GM23248 (cell line): Measurements from ENCODE around the gene CDCP2. TPM values are rescaled to one million over a fixed set of nuclear protein-coding genes. Genes with fewer than 3 reads are reported as not detected.

Source experiments
- DNase-seq: peaks from one replicate; pipeline ENCODE4 v3.0.0-alpha.2; 2015
- H2AFZ ChIP-seq: fragments of 200-600 bp; sonication (generic); 2 replicates; pipeline ENCODE4 v1.6.1; 2016; ENCODE audit warnings: antibody characterized with exemption
- H3F3A ChIP-seq: fragments of 200-600 bp; sonication (generic); 2 replicates; pipeline ENCODE4 v1.6.1; 2016; ENCODE audit warnings: mild to moderate bottlenecking, antibody characterized with exemption, mixed run types; ENCODE audit not compliant: insufficient read depth
- H3K27ac ChIP-seq: fragments of 200-600 bp; sonication (generic); 2 replicates; pipeline ENCODE4 v1.5.1; 2016; ENCODE audit warnings: mild to moderate bottlenecking
- H3K27me3 ChIP-seq: fragments of 200-600 bp; sonication (generic); replicated peaks from 2 replicates; pipeline ENCODE4 v1.6.1; 2016; ENCODE audit warnings: mild to moderate bottlenecking; ENCODE audit not compliant: insufficient read depth
- H3K36me3 ChIP-seq: fragments of 200-600 bp; sonication (generic); 2 replicates; pipeline ENCODE4 v1.6.1; 2016; ENCODE audit warnings: low read depth, mild to moderate bottlenecking
- H3K4me1 ChIP-seq: fragments of 200-600 bp; sonication (generic); 2 replicates; pipeline ENCODE4 v1.6.1; 2016; ENCODE audit warnings: mild to moderate bottlenecking; ENCODE audit not compliant: insufficient read depth
- H3K4me2 ChIP-seq: fragments of 200-600 bp; sonication (generic); one replicate; pipeline ENCODE4 v1.6.1; 2016; ENCODE audit warnings: mild to moderate bottlenecking; ENCODE audit not compliant: unreplicated experiment
- H3K4me3 ChIP-seq: fragments of 200-600 bp; sonication (generic); 2 replicates; pipeline ENCODE4 v1.5.1; 2016; ENCODE audit warnings: mild to moderate bottlenecking
- H3K79me2 ChIP-seq: fragments of 200-600 bp; sonication (generic); 2 replicates; pipeline ENCODE4 v1.6.1; 2016; ENCODE audit warnings: mild to moderate bottlenecking; ENCODE audit not compliant: insufficient read depth
- H3K9ac ChIP-seq: fragments of 200-600 bp; sonication (generic); 2 replicates; pipeline ENCODE4 v1.6.1; 2016; ENCODE audit warnings: mild to moderate bottlenecking
- H3K9me2 ChIP-seq: fragments of 200-600 bp; sonication (generic); 2 replicates; pipeline ENCODE4 v1.6.1; 2016; ENCODE audit warnings: mixed run types, mild to moderate bottlenecking, moderate library complexity; ENCODE audit not compliant: insufficient read depth
- H3K9me3 ChIP-seq: fragments of 200-600 bp; sonication (generic); one replicate; pipeline ENCODE4 v1.6.1; 2017; ENCODE audit warnings: low read depth
- H4K20me1 ChIP-seq: fragments of 200-600 bp; sonication (generic); 2 replicates; pipeline ENCODE4 v1.6.0; 2016; ENCODE audit not compliant: insufficient read depth
- EZH2 ChIP-seq: fragments of 200-600 bp; sonication (generic); IDR thresholded peaks from 2 replicates; pipeline ENCODE4 v1.6.1; 2018; ENCODE audit warnings: antibody characterized with exemption, mild to moderate bottlenecking; ENCODE audit not compliant: insufficient read depth, poor library complexity, severe bottlenecking
- EZH2phosphoT487 ChIP-seq: fragments of 200-600 bp; sonication (generic); IDR thresholded peaks from 2 replicates; pipeline ENCODE4 v1.6.1; 2018; ENCODE audit warnings: antibody characterized with exemption, moderate library complexity, mild to moderate bottlenecking, low read depth; ENCODE audit not compliant: insufficient read depth
- WGBS, 2 experiments: methylation state at CpG; one replicate each; pipeline ENCODE4 v1.1.6; 2015 to 2017; ENCODE audit warnings: low lambda C conversion rate in 2 of 2, low coverage in 1 of 2; ENCODE audit errors: missing lambda C conversion rate in 2 of 2; 5-methylcytosine and 5-hydroxymethylcytosine counted together
- in situ Hi-C: fragments of 300-500 bp; cut with MboI; formaldehyde crosslinking; loops from 2 replicates; pipeline ENCODE4 v1.15.0; 2020
- polyA plus RNA-seq: library from polyadenylated mRNA; unstranded; fragments of >200 nt; fragmentation: Nextera tagmentation; extraction: Ambion mirVana; gene quantifications from 2 replicates; pipeline ENCODE4 v1.2.1, GENCODE V29; 2016
- total RNA-seq: library from RNA; depleted of rRNA; stranded (reverse); fragments of >200 nt; shearing (Covaris generic); gene quantifications from 2 replicates; pipeline ENCODE4 v1.2.3, GENCODE V29; 2014

Gene CDCP2
- total and polyA plus RNA-seq, 2 experiments from 2014 or later = not detected

DNA sequence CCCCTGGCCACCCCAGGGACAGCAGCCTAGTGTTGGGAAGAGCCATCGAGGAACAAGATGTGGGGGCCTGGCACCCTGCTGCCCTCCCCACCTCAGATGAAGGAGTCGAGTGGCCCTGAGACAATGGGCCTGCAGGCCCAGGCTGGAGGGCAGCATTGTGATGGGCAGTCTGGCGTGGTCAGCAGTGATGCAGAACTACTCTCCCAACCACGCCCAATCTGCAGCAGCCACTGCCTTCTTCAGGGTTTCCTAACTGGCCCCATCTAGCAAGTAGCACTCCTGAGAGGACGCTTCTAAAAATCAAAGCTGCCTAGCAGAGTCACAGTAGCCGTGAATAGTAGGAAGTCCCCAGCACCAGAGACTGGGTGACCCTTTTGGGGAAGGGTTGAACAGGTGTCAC, 18.5 kb downstream of the CDCP2 start:
- Histone ChIP-seq H3K4me3 (no peak overlapping the region), H4K20me1 (no peaks in the 10 kb centered on the region), H3K4me1 (peaks cover 6% of the 10 kb centered on the region), H3K27ac (no peak overlapping the region), H3K9me2 (no peaks in the 10 kb centered on the region), H3K27me3 (no peaks in the 10 kb centered on the region), H3K36me3 (no peaks in the 10 kb centered on the region), H3K9ac (no peak overlapping the region), H2AFZ (no peak overlapping the region), H3K9me3 (no peaks in the 10 kb centered on the region), H3F3A (no peaks in the 10 kb centered on the region), H3K4me2 (no peak overlapping the region), H3K79me2 (no peaks in the 10 kb centered on the region)
- DNase-seq = no peak
- TF ChIP-seq EZH2 (no peak), EZH2phosphoT487 (no peak)
- WGBS, 2 experiments = 86 to 90% methylated on average over 6 of the region's 6 CpGs
- in situ Hi-C loops = no loop called here

- no peak overlapping the region for H2AFZ ChIP-seq
- peak; percentile 39 for DNase-seq
Measured at GRCh38 chr1:54132495-54132894, 20.3 kb downstream of the CDCP2 start.

GRCh38 chr1:54131419-54131818, 21.4 kb downstream of the CDCP2 start:
- H3K4me2 ChIP-seq = no peak overlapping the region
- WGBS, 2 experiments = 64 to 65% methylated on average over 2 of the region's 2 CpGs
- no peaks in the 10 kb centered on the region; the same call in 1 of the 2 replicates for H3K4me1 ChIP-seq
- DNase-seq = no peak
- no peaks in the 10 kb centered on the region for H3K9me3 ChIP-seq
- no peak overlapping the region for H3K27ac ChIP-seq
- no peak overlapping the region for H2AFZ ChIP-seq
- TF ChIP-seq EZH2phosphoT487 = no peak
- TF ChIP-seq EZH2 = no peak
- H3K9ac ChIP-seq = no peak overlapping the region
- in situ Hi-C loops = no loop called here
- H3K36me3 ChIP-seq = no peaks in the 10 kb centered on the region
- no peak overlapping the region for H3K4me3 ChIP-seq
- no peaks in the 10 kb centered on the region for H4K20me1 ChIP-seq
- no peaks in the 10 kb centered on the region for H3F3A ChIP-seq
- H3K79me2 ChIP-seq = no peaks in the 10 kb centered on the region
- H3K27me3 ChIP-seq = no peaks in the 10 kb centered on the region
- H3K9me2 ChIP-seq = no peaks in the 10 kb centered on the region

More at GRCh38 chr1:54132495-54132894, 20.3 kb downstream of the CDCP2 start:
- no peaks in the 10 kb centered on the region for H3K9me2 ChIP-seq
- no peak overlapping the region for H3K4me3 ChIP-seq
- peaks cover 5% of the 10 kb centered on the region for H3K4me1 ChIP-seq
- no peaks in the 10 kb centered on the region for H3K27me3 ChIP-seq
- no peak overlapping the region for H3K27ac ChIP-seq
- H3K36me3 ChIP-seq = no peaks in the 10 kb centered on the region
- no peak overlapping the region for H3K4me2 ChIP-seq
- 40% methylated on average over 2 of the region's 2 CpGs for WGBS, 2 experiments
- H3K9ac ChIP-seq = no peak overlapping the region
- no peaks in the 10 kb centered on the region for H3K79me2 ChIP-seq
- no peaks in the 10 kb centered on the region for H3F3A ChIP-seq
- H3K9me3 ChIP-seq = no peaks in the 10 kb centered on the region
- H4K20me1 ChIP-seq = no peaks in the 10 kb centered on the region
- TF ChIP-seq EZH2phosphoT487 (no peak), EZH2 (no peak)
- in situ Hi-C loops = no loop called here

DNA sequence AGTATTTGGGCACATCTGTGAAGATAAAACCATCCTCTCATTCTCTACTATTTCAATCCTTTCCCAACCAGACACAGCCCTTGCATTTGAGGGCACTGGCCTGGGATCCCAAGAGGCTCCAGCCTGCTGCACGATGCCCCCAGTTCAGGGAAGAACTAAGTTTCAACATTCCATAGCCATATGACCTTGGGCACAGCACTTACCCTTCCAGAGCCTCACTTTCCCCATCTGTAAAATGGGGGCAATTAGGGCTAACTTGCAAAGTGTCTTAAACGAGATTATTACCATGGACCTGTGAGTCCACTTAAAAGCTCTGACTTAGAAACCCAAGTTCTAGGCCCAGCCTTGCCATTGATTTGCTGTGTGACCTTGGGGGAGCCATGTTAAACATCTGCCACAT, 22.9 kb downstream of the CDCP2 start:
- in situ Hi-C loops = no loop called here
- Histone ChIP-seq H3K9me2 (no peaks in the 10 kb centered on the region), H3K9me3 (no peaks in the 10 kb centered on the region), H2AFZ (no peak overlapping the region), H3K79me2 (no peaks in the 10 kb centered on the region), H4K20me1 (no peaks in the 10 kb centered on the region), H3K4me3 (no peak overlapping the region), H3K9ac (no peak overlapping the region), H3K36me3 (no peaks in the 10 kb centered on the region), H3F3A (no peaks in the 10 kb centered on the region), H3K27me3 (no peaks in the 10 kb centered on the region), H3K27ac (no peak overlapping the region), H3K4me1 (no peaks in the 10 kb centered on the region), H3K4me2 (no peak overlapping the region)
- DNase-seq = no peak
- TF ChIP-seq EZH2phosphoT487 (no peak), EZH2 (no peak)
- 49 to 50% methylated on average over 2 of the region's 2 CpGs for WGBS, 2 experiments

- Histone ChIP-seq H3K9ac (no peak overlapping the region), H3K27me3 (no peaks in the 10 kb centered on the region), H3K4me1 (no peaks in the 10 kb centered on the region), H4K20me1 (no peaks in the 10 kb centered on the region), H3K4me2 (no peak overlapping the region), H3K79me2 (no peaks in the 10 kb centered on the region), H3K9me3 (no peaks in the 10 kb centered on the region), H3K27ac (no peak overlapping the region), H3K4me3 (no peak overlapping the region), H3F3A (no peaks in the 10 kb centered on the region), H3K9me2 (no peaks in the 10 kb centered on the region), H3K36me3 (no peaks in the 10 kb centered on the region), H2AFZ (no peak overlapping the region)
- no peak for TF ChIP-seq EZH2phosphoT487
- no peak for TF ChIP-seq EZH2
- DNase-seq = no peak
- WGBS, 2 experiments = 78 to 89% methylated on average over 7 of the region's 7 CpGs
- in situ Hi-C loops = no loop called here
Measured at GRCh38 chr1:54127594-54128300, 25.1 kb downstream of the CDCP2 start.
